Calu3 (cell line): ENCODE results near the gene MAP3K4. TPM values are rescaled to one million over a fixed set of nuclear protein-coding genes. Genes with fewer than 3 reads are reported as not detected.

Experiments
- BruUV-seq: library from RNA; stranded (reverse); fragments of 400-500 nt; replicated peaks from 2 replicates; lab custom pipeline; 2021; lab: Mats Ljungman, UMichigan
- CTCF ChIA-PET: fragments of 300-600 bp; sonication (Branson Sonifier 250); formaldehyde crosslinking; loops from one replicate; lab custom pipeline; 2022; ENCODE audit warnings: antibody characterized with exemption; lab: Charles Lee
- DNase-seq: peaks from one replicate; pipeline ENCODE4 v3.0.0; 2022
- H3K27ac Mint-ChIP-seq: one replicate; pipeline ENCODE4 v1.8.0; 2022; ENCODE audit warnings: mixed read lengths; ENCODE audit not compliant: unreplicated experiment
- H3K27me3 Mint-ChIP-seq: one replicate; pipeline ENCODE4 v1.8.0; 2022; ENCODE audit warnings: mixed read lengths; ENCODE audit not compliant: unreplicated experiment
- H3K36me3 Mint-ChIP-seq: one replicate; pipeline ENCODE4 v1.8.0; 2022; ENCODE audit warnings: mild to moderate bottlenecking, moderate library complexity, mixed read lengths; ENCODE audit not compliant: insufficient read depth, unreplicated experiment
- H3K4me1 Mint-ChIP-seq: one replicate; pipeline ENCODE4 v1.8.0; 2022; ENCODE audit warnings: mild to moderate bottlenecking, low read depth, mixed read lengths; ENCODE audit not compliant: unreplicated experiment
- H3K4me3 Mint-ChIP-seq: one replicate; pipeline ENCODE4 v1.8.0; 2022; ENCODE audit warnings: mild to moderate bottlenecking, low read depth, moderate library complexity, mixed read lengths; ENCODE audit not compliant: unreplicated experiment
- H3K9me3 Mint-ChIP-seq: one replicate; pipeline ENCODE4 v1.8.0; 2022; ENCODE audit warnings: low read depth, mixed read lengths; ENCODE audit not compliant: unreplicated experiment
- CTCF ChIP-seq: fragments of 200-600 bp; IDR thresholded peaks from one replicate; pipeline ENCODE4 v1.8.0; 2022; ENCODE audit warnings: antibody characterized with exemption; ENCODE audit not compliant: unreplicated experiment
- intact Hi-C: fragments of 100-400 bp; cut with micrococcal nuclease; formaldehyde crosslinking; loops from one replicate; pipeline ENCODE4 v1.10.0; 2022; ENCODE audit not compliant: unreplicated experiment
- total RNA-seq: library from RNA; stranded (reverse); gene quantifications from 2 replicates; pipeline ENCODE4 v1.2.3, GENCODE V29; 2022

MAP3K4 gene
- total RNA-seq, 1 experiment from 2014 or later: 62.2 TPM

- no peaks in the 10 kb centered on the region for H3K9me3 Mint-ChIP-seq
- no peak for DNase-seq
- intact Hi-C loops: no loop called here
- no peak for TF ChIP-seq CTCF
- H3K4me3 Mint-ChIP-seq: no peak overlapping the region
- peaks cover 25% of the 10 kb centered on the region for H3K36me3 Mint-ChIP-seq
- BruUV-seq: no TSS peak
- H3K4me1 Mint-ChIP-seq: no peaks in the 10 kb centered on the region
- no peaks in the 10 kb centered on the region for H3K27me3 Mint-ChIP-seq
- CTCF ChIA-PET: no interaction called here
- H3K27ac Mint-ChIP-seq: no peak overlapping the region
Measured at GRCh38 chr6:161088676-161089328, 97.2 kb downstream of the MAP3K4 start.

GRCh38 chr6:161091151-161091550 lies 99.6 kb downstream of the MAP3K4 start:
- peaks cover 25% of the 10 kb centered on the region for H3K36me3 Mint-ChIP-seq
- no peak overlapping the region for H3K4me3 Mint-ChIP-seq
- H3K9me3 Mint-ChIP-seq: no peaks in the 10 kb centered on the region
- H3K27me3 Mint-ChIP-seq: no peaks in the 10 kb centered on the region
- no peaks in the 10 kb centered on the region for H3K4me1 Mint-ChIP-seq
- DNase-seq: no peak
- CTCF ChIA-PET: no interaction called here
- H3K27ac Mint-ChIP-seq: no peak overlapping the region
- intact Hi-C loops: loop anchor here (5.0 kb wide), 1 partner anchor 339 kb away; no protein-coding TSS in a partner anchor
- no peak for TF ChIP-seq CTCF
- no TSS peak for BruUV-seq

GRCh38 chr6:161091972-161092701 lies 100.6 kb downstream of the MAP3K4 start:
- no TSS peak for BruUV-seq
- Mint-ChIP-seq H3K27ac (no peak overlapping the region), H3K36me3 (peaks cover 23% of the 10 kb centered on the region), H3K27me3 (no peaks in the 10 kb centered on the region), H3K9me3 (no peaks in the 10 kb centered on the region), H3K4me1 (no peaks in the 10 kb centered on the region), H3K4me3 (no peak overlapping the region)
- intact Hi-C loops: loop anchor here (5.0 kb wide), 1 partner anchor 340 kb away; no protein-coding TSS in a partner anchor
- CTCF ChIA-PET: interaction anchor here (0.5 kb wide), 1 partner anchor 279 kb away, joined by 3 read pairs; no protein-coding TSS in a partner anchor
- no peak for TF ChIP-seq CTCF
- no peak for DNase-seq

GRCh38 chr6:161094955-161095354 lies 103.4 kb downstream of the MAP3K4 start:
- Mint-ChIP-seq H3K27me3 (no peaks in the 10 kb centered on the region), H3K27ac (no peak overlapping the region), H3K36me3 (peaks cover 19% of the 10 kb centered on the region), H3K4me3 (no peak overlapping the region), H3K4me1 (no peaks in the 10 kb centered on the region), H3K9me3 (no peaks in the 10 kb centered on the region)
- DNase-seq: no peak
- intact Hi-C loops: loop anchor here (5.0 kb wide), 1 partner anchor 343 kb away; no protein-coding TSS in a partner anchor
- BruUV-seq: no TSS peak
- CTCF ChIA-PET: no interaction called here
- no peak for TF ChIP-seq CTCF
